DND-41 (cell line): Measurements from ENCODE around the gene PALM3.

Experiments
- ATAC-seq: fragments of 200-7000 bp; cut with Tn5 transposase; 3 replicates; pipeline ENCODE4 v1.9.1; 2021; ENCODE audit warnings: low read depth; ENCODE audit not compliant: insufficient read depth
- DNase-seq: peaks from one replicate; pipeline ENCODE4 v3.0.0-alpha.2; 2020
- H2AFZ ChIP-seq: 2 replicates; pipeline ENCODE4 v1.6.0; 2012; ENCODE audit warnings: low read depth, low read length
- H3K27ac ChIP-seq: 2 replicates; pipeline ENCODE4 v1.5.1; 2012; ENCODE audit warnings: low read length, inconsistent platforms
- H3K27me3 ChIP-seq: fragments of 200-600 bp; sonication (generic); 2 replicates; pipeline ENCODE4 v1.6.0; 2012; ENCODE audit warnings: low read length, mild to moderate bottlenecking, inconsistent platforms; ENCODE audit not compliant: insufficient read depth, poor library complexity
- H3K36me3 ChIP-seq: 2 replicates; pipeline ENCODE4 v1.5.1; 2012; ENCODE audit warnings: low read length, inconsistent platforms; ENCODE audit not compliant: insufficient read depth
- H3K4me1 ChIP-seq: 2 replicates; pipeline ENCODE4 v1.5.1; 2012; ENCODE audit warnings: mild to moderate bottlenecking, low read length; ENCODE audit not compliant: insufficient read depth
- H3K4me2 ChIP-seq: 2 replicates; pipeline ENCODE4 v1.6.0; 2012; ENCODE audit warnings: mild to moderate bottlenecking, moderate library complexity, low read length, inconsistent platforms; ENCODE audit not compliant: insufficient read depth
- H3K4me3 ChIP-seq, 2 experiments: fragments of 200-600 bp in 1 of 2; shearing (Covaris generic) in 1 of 2; 2 replicates each; pipeline ENCODE4 v1.5.1; 2012 to 2016; ENCODE audit warnings: inconsistent platforms in 2 of 2, low read length in 2 of 2, mild to moderate bottlenecking in 2 of 2, low read depth in 1 of 2, moderate library complexity in 1 of 2
- H3K79me2 ChIP-seq: 2 replicates; pipeline ENCODE4 v1.6.0; 2012; ENCODE audit warnings: low read length, inconsistent platforms; ENCODE audit not compliant: insufficient read depth
- H3K9ac ChIP-seq: 2 replicates; pipeline ENCODE4 v1.6.0; 2012; ENCODE audit warnings: low read depth, mild to moderate bottlenecking, inconsistent platforms, low read length, moderate library complexity
- H3K9me3 ChIP-seq: 2 replicates; pipeline ENCODE4 v1.5.1; 2012; ENCODE audit warnings: low read length, moderate library complexity, mild to moderate bottlenecking, inconsistent platforms; ENCODE audit not compliant: insufficient read depth, severe bottlenecking
- H4K20me1 ChIP-seq: 2 replicates; pipeline ENCODE4 v1.6.0; 2012; ENCODE audit warnings: low read length; ENCODE audit not compliant: insufficient read depth
- CTCF ChIP-seq: IDR thresholded peaks from 2 replicates; pipeline ENCODE4 v1.5.1; 2012; ENCODE audit warnings: borderline replicate concordance, low read length, moderate library complexity, mild to moderate bottlenecking; ENCODE audit not compliant: poor library complexity, severe bottlenecking; ENCODE audit errors: extremely low read depth
- EZH2 ChIP-seq: IDR thresholded peaks from 3 replicates; pipeline ENCODE4 v1.6.1; 2012; ENCODE audit warnings: borderline replicate concordance, low read depth, mild to moderate bottlenecking, moderate library complexity, low read length, inconsistent platforms; ENCODE audit not compliant: severe bottlenecking

The PALM3 gene

GRCh38 chr19:14063105-14063504 is 1.2 kb upstream of the PALM3 start:
- H3K9ac ChIP-seq, result no peak overlapping the region
- H3K79me2 ChIP-seq, result no peaks in the 10 kb centered on the region
- no peaks in the 10 kb centered on the region for H3K27me3 ChIP-seq
- H3K27ac ChIP-seq, result no peak overlapping the region
- DNase-seq (no peak), ATAC-seq (no peak)
- H3K4me2 ChIP-seq, result no peak overlapping the region
- no peaks in the 10 kb centered on the region for H4K20me1 ChIP-seq
- H3K4me3 ChIP-seq, result no peak overlapping the region
- TF ChIP-seq CTCF, result no peak
- TF ChIP-seq EZH2, result no peak
- H3K4me1 ChIP-seq, result peaks cover 2% of the 10 kb centered on the region
- H3K9me3 ChIP-seq, result no peaks in the 10 kb centered on the region
- H2AFZ ChIP-seq, result no peak overlapping the region
- H3K36me3 ChIP-seq, result no peaks in the 10 kb centered on the region

- H3K27me3 ChIP-seq, result no peaks in the 10 kb centered on the region
- no peak overlapping the region for H3K9ac ChIP-seq
- DNase-seq (no peak), ATAC-seq (no peak)
- H3K9me3 ChIP-seq, result no peaks in the 10 kb centered on the region
- no peaks in the 10 kb centered on the region for H4K20me1 ChIP-seq
- H3K4me2 ChIP-seq, result no peak overlapping the region
- H2AFZ ChIP-seq, result no peak overlapping the region
- H3K4me1 ChIP-seq, result peaks cover 7% of the 10 kb centered on the region
- no peak overlapping the region for H3K4me3 ChIP-seq
- H3K36me3 ChIP-seq, result no peaks in the 10 kb centered on the region
- TF ChIP-seq EZH2 (no peak), CTCF (no peak)
- no peak overlapping the region for H3K27ac ChIP-seq
- no peaks in the 10 kb centered on the region for H3K79me2 ChIP-seq
Measured at GRCh38 chr19:14062558-14062855, 631 bp upstream of the PALM3 start.

GRCh38 chr19:14061081-14061749 is 661 bp downstream of the PALM3 start:
- TF ChIP-seq EZH2, result no peak
- TF ChIP-seq CTCF, result no peak
- no peak overlapping the region for H3K4me3 ChIP-seq
- no peaks in the 10 kb centered on the region for H4K20me1 ChIP-seq
- no peak overlapping the region for H3K4me2 ChIP-seq
- H3K79me2 ChIP-seq, result no peaks in the 10 kb centered on the region
- H3K36me3 ChIP-seq, result no peaks in the 10 kb centered on the region
- no peak overlapping the region for H2AFZ ChIP-seq
- DNase-seq (no peak), ATAC-seq (no peak)
- no peak overlapping the region for H3K9ac ChIP-seq
- H3K9me3 ChIP-seq, result no peaks in the 10 kb centered on the region
- H3K4me1 ChIP-seq, result peaks cover 7% of the 10 kb centered on the region
- no peak overlapping the region for H3K27ac ChIP-seq
- H3K27me3 ChIP-seq, result no peaks in the 10 kb centered on the region
